ENCODE data around the gene ABLIM2.
"Not testable (repeated sequence)": the region's sequence is repeated elsewhere in the genome, so short reads cannot be mapped to it uniquely, and the experiment has no call there.

ABLIM2 gene

DNA sequence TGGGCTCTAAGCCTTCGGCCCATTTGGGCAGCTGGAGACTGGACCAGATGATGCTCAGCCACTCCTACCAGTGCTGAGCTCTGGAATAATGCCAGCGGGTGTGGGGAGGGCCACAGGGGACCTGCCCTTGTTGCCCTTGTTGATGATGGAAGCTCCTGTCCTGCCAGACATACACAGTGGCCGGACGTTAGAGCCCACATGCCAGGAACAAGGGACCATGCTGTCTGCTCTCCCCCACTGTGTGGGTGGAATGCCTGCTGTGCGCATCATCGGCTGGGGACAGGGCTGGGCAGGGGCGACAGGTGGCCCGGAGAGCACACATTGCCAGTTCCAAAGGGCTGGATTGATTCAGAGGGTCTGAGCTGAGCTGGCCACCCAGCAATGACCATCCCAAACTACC, 2.0 kb downstream of the ABLIM2 start:
- DNase-seq: no peak

DNA sequence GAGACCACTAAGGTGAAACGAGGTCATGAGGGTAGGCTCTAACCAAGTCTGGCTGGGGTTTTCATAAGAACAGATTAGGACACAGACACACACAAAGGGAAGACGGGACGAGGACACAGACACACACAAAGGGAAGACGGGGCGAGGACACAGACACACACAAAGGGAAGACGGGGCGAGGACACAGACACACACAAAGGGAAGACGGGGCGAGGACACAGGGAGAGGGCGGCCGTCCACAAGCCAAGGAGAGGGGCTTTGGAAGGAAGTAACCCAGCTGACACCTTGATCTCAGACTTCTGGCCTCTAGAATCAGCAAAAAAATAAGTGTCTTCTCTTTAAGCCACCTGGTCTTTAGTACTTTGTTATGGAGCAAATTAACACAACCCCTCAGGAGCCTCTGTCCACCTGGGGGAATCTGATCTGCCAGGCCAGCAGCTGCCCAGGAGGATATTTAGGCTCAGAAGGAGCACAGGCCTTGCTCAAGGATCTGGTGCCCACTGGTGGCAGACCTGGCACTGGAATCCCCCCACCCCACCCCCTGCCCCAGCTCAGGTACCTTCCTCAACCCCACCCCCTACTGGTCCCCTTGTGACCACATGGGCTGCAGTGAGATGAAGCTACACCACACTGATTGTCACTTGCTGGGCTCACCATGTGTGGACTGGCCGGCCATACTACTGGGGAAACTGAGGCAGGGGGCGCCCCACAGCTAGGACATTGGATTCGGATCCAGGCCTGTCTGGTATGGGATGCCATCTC, 2.8 kb downstream of the ABLIM2 start:
- no peak for DNase-seq

DNA sequence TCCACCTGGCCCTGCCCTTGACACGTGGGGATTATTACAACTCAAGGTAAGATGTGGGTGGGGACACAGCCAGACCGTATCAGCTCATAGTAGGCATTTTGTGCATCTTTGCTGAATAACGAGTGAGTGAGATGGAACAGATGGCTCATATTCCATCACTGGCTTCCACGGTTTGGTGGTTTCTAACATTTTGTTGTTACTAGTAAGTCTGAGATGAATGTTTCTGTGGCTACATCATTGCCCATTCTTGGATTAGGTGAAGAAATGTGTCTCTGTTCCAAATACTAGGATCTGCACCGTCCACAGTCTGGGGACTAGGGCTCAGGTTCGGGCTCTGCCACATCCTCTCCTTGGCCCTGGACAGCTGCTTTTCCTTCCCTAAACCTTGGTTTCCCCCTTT, 3.6 kb downstream of the ABLIM2 start:
- DNase-seq: no peak

DNA sequence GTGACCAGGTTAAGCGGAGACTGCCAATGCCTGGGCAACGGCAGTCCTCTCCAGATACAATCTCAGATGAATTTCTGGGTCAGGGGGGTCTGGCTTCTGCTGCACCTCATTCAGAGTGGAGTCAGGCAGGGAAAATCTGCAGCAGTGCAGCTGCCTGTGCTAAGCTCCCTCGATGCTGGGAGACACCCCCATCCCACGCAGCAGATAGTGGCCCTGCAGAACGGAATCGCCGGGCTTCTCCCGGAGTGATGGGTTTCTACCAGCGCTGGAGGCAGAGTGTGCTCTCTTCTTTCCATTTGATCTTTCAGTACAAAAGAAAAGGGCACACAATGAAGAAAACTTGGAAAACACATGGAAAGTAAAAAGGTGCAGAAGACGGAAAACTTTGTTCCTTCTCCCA, 5.2 kb downstream of the ABLIM2 start:
- DNase-seq: no peak

DNA sequence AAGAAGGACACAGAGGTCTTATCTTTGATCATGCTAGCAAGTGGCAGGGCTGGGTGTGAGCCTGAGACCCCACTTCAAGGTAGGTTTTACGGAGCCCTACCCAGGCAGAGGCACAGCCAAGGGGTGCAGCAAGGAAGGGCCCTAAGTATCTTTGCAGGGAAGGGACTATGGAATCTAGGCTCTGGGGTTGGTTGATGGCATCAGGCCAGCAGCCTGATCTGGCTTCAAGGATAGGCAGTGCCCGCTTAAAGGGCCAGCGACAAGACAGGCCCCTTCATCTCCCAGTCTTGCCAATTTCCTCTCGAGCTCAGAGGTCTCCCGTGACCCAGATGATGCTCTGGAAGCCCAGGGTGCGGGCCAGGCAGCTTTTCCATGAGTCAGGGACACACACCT, 5.8 kb downstream of the ABLIM2 start:
- DNase-seq: no peak

DNA sequence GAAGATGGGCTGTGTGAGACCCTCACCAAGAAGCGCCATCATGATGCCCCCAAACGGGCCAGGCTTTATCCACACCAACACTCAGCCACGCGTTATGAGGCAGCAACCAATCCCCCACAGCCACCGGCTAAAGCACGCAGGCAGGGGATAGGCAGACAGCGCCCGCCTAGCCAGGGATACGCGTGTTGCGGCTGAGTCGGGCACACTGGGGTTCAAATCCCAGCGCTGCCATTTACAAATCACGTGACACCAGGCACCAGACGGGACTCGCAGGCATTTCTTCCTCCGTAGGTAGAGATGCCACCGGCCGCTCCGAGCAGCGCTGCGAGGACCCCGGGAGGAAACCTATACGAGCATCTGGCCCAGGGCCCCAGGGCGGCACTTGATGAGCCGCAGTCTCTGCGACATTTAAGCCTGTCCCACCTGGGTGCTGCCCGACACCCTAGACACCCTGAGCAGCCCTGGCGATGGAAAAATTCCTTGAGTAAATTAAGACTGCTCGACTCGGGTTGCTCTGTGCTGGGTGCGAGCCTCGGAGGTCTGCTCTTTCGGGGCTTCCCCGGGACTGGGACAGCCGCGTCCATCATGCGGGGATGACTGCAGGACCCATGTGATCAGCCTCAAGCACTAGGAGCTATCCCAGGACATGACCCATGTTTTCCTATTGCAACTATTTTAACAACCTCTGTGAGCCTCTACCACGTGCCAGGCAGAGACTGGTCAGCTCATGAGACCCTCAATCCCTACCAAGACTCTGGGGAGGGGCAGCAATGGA, 6.3 kb downstream of the ABLIM2 start:
- DNase-seq: no peak

GRCh38 chr4:8151165-8151650, 7.4 kb downstream of the ABLIM2 start:
- no peak for DNase-seq

DNA sequence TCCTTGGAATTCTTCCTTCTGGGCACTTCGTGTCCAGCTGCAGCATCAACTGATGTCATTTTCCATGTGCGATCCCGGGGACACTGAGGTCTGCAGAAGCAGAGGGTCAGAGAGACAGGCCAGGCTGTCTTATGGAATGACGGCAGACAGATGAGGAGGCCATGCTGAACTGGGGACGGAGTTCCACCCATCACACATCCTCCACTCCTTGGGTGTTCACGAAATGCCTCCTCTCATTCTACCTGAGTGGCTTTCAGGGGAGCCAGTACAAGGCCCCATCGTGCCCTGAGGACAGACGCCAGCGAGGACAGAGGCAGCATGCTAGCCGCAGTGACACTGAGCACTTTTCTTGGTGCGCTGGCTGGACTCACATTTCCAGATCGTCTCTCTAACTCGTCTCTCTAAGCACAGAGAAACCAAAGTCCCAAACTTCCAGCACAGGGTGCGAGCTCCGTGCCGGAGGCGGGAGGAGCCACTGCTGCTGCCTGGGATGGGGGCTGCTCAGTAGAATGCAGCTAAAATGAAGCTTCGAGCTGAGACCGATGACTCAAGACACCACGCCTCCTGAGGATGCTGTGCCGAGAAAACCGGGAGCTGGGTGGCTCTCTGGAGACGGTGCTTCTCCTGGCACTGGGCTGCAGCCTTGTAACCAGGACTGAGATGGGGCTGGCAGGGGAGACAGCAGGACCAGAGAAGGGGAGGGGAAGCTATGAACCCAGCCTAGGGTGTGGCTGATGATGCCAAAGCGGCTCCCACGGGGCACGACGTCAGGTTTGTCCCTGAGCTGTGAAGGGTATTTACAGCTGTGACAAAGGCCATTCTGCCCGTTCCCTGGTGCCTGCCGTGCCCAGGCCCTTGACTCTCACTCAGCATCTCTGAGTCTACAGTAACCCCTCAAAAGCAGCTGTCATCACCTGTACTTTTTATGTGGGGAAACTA, 8.2 kb downstream of the ABLIM2 start:
- DNase-seq: no peak

- no peak for DNase-seq
These were observed 8.9 kb downstream of the ABLIM2 start for GRCh38 chr4:8149664-8150063.

DNA sequence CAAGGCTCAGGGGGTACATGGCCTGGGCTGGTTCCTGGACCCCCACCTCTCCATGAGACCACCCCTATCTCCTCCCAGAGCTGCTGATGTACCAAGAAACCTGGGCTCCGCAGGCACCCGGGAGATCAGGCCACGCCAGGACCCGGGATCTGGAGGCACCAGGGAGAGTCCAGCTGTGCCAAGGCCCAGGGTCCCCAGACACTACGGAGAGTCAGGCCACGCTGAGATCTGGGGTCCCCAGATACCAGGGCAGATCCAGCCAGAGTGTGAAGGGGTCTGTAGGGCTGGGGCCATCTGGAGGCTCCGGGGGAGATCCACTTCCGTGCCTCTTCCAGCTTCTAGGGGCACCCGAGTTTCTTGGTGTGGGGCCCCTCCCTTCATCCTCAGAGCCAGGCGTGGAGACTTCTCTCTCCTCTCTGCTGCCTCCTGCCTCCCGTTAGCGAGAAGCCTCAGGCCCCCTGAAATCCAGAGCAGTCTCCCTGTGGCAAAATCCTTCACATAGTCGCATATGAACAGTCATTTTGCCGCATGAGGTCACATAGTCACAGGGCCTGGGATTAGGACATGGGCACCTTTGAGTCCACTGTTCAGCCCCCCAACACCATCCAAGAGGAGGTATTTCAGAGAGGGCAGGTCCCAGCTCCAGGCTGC, 9.7 kb downstream of the ABLIM2 start:
- no peak for DNase-seq

GRCh38 chr4:8148159-8148558, 10.5 kb downstream of the ABLIM2 start:
- DNase-seq: no peak

DNA sequence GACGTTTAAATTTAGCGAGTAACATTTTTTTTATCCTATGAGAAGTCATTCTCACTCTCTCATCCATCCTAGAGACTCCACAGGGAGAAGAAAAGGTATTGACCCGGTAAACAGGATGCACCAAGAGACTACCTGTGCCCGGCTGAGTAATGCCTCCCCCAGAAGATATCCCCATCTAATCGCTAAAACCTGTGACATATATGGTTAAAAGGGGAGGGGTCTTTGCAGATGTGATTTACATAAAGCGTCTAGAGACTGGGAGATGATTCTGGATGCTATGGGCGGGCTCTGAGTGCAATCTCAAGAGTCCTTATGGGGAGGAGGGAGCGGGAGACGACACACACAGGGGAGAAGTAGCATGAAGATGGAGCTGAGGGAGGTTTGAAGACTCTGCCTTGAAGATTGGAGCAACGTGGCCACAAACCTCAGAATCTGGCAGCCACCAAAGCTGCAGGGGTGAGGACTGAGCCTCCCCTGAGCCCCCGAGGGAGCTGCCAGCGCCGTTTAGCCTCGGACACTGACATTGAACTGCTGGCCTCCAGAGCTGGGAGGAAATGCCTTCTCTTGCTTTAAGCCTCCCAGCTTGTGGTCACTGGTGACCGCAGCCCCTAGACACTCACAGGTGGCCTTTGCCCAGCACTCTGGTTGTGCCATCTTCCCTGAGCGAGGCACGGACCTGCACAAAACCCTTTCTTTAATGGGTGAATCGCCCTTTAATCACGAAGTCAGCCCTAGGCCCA, 11.2 kb downstream of the ABLIM2 start:
- DNase-seq: no peak

DNA sequence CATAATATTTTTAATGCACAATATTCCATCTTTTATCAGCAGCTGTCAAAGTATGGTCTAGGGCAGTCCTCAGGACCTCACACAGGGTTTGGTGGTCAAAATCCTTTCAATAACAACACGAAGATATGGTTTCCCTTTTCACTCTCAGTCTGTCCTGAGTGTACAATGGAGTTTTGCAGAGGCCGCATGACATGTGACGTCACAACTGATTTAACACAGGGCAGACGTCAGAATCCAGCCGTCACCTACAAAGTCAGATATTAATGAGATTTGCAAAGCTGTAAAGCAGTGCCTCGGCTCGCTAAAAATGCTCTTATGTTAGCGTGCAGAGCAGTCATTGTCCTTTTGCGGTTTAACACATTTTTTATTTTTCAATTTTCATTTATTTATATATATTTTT, 12.5 kb downstream of the ABLIM2 start:
- DNase-seq: no peak

DNA sequence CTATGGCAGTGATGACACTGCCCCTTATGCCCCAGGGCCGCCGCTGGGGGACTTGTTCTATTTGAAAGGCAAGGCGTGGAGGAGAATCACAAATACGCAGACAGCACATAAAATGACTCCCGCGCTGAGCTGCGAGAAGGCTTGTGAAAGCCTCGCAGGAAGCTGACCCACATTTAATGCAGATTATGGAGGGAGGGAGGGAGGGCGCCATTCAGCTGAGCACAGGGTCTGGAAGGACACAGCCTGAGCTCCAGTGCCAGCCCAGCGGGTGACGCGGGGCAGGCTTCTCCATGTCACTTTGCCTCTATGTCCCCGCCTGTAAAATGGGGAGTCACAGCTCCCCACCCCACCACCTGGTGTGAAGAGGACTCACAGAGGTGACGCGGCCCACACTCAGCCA, 14.3 kb downstream of the ABLIM2 start:
- no peak for DNase-seq

DNA sequence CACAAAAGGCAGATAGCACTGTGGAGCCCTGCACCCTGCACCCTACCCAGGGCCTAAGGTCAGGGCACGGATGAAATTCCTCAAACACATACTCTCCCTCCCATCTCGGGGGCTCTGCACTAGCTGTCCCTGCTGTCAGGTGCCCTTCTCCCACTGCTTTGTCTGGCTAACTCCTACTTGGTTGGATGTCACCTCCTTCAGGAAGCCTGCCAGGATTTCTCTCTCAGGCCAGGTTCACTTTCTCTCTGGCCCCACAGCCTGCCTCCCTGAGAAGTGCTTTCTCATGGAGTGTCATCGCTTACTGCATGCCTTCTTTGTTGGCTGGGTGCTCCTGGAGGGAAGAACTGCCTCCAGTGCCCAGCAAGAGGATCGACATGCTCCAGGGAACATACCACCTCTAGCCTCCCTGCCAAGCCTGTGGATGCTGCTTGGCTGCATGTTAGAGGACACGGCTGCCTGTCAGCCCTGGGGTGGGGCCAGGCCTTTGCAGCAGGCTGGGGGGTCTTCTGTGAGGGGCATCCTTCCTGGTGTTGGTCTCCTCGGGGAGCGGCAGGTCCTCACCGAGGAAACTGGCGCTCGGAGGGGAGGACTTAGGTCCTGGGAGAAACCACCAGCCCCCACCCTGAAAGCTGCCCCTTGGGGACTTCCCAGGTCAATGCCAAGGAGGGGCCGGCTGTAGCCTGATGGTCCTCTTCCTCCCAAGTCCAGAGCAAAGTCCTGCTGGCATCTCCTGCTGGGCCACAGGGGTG, 15.0 kb downstream of the ABLIM2 start:
- no peak for DNase-seq

- no peak for DNase-seq
These were observed 16.1 kb downstream of the ABLIM2 start for GRCh38 chr4:8142556-8142955.

- DNase-seq: no peak
These were observed 16.7 kb downstream of the ABLIM2 start for GRCh38 chr4:8141935-8142334.

- no peak for DNase-seq
These were observed 17.7 kb downstream of the ABLIM2 start for GRCh38 chr4:8140915-8141314.

DNA sequence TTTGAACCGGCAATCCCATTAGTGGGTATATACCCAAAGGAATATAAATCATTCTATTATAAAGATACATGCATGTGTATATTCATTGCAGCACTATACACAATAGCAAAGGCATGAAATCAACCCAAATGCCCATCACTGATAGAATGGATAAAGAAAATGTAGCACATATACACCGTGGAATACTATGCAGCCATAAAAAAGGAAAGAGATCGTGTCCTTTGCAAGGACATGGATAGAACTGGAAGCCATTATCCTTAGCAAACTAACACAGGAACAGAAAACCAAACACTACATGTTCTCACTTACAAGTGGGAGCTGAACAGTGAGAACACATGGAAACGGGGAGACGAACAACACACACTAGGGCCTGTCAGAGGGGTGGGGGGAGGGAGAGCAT, 18.9 kb downstream of the ABLIM2 start:
- DNase-seq: not testable (repeated sequence)

DNA sequence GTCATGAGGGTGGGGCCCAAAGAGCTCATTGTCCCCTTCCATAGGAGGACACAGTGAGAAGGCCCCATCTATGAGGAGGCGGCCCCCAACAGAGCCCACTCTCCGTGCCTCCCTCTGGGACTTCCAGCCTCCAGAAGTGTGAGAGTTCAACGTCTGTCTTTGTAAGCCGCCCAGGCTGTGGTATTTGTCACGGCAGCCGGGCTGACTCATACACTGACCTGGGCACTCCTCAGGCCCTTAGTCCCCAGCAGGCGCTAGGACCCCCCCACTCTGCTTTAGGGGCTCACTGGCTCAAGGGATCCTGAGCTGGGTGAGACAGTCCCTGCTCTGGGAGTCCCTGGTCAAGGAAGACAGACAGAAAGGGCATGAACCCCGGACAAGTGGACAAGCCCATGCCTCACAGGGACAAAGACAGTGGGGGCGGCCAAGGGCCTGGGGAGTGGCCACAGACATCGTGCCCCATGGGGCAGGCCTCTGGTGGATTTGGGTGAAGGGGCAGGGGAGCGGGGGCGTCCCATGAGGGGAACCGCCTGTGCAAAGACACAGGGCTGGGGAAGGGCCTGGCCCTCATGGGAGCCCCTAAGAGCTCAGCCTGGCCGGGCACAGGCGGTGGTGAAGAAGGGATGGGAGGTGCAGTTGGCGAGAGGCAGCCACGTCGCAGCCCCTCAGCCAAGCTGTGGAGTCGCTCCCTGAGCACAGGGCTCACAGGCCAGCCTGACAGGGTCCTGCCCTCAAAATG, 21.5 kb downstream of the ABLIM2 start:
- DNase-seq: no peak
